Left ventricle myocardium superior (tissue), 1 donor: ENCODE measurements around the gene TRIM24. TPM values are rescaled to one million over a fixed set of nuclear protein-coding genes. Genes with fewer than 3 reads are reported as not detected.

ENCODE experiments used
- total RNA-seq: library from RNA; stranded (reverse); fragmentation: NEBNext Ultra II Directional; extraction: Animal tissue kit (Norgen Biotek cat#: 25700); gene quantifications from one replicate; pipeline ENCODE4 v1.2.1, GENCODE V29; 2021
- donor health status: DM: no; HTN: yes; CAD: no; lungs with severe emphysema.

Gene TRIM24
- total RNA-seq, 1 donor from 2014 or later, result 18.8 TPM

Other genes with a start within 250 kb of the TRIM24 start
- not detected for gene SVOPL, start 241.1 kb downstream of the TRIM24 start, total RNA-seq